HEK293 (cell line): Measurements from ENCODE around the gene ZNF613.

Source experiments
- CTCF ChIP-seq: fragments of 450-650 bp; formaldehyde crosslinking; IDR thresholded peaks from 2 replicates; pipeline ENCODE4 v1.5.1; 2016; ENCODE audit warnings: missing biosample characterization, missing genetic modification characterization
- TCF7L2 ChIP-seq: IDR thresholded peaks from 2 replicates; pipeline ENCODE4 v1.6.1; 2011; ENCODE audit warnings: low read depth, mild to moderate bottlenecking, inconsistent platforms, low read length, moderate library complexity, borderline replicate concordance
- TRIM28 ChIP-seq: IDR thresholded peaks from 2 replicates; pipeline ENCODE4 v1.6.1; 2011; ENCODE audit warnings: low read length, control low read depth, borderline replicate concordance
- YY1 ChIP-seq: fragments of 450-650 bp; formaldehyde crosslinking; IDR thresholded peaks from 2 replicates; pipeline ENCODE4 v1.5.1; 2018; ENCODE audit warnings: missing biosample characterization, missing genetic modification characterization
- ZNF239 ChIP-seq: fragments of 450-650 bp; formaldehyde crosslinking; IDR thresholded peaks from 2 replicates; pipeline ENCODE4 v1.5.1; 2016; ENCODE audit warnings: missing biosample characterization, missing genetic modification characterization
- ZNF24 ChIP-seq: fragments of 450-650 bp; formaldehyde crosslinking; IDR thresholded peaks from 2 replicates; pipeline ENCODE4 v1.5.1; 2016; ENCODE audit warnings: missing biosample characterization, missing genetic modification characterization
- ZNF394 ChIP-seq: fragments of 450-650 bp; formaldehyde crosslinking; IDR thresholded peaks from 2 replicates; pipeline ENCODE4 v1.5.1; 2016; ENCODE audit warnings: missing biosample characterization, missing genetic modification characterization, mild to moderate bottlenecking, moderate library complexity, borderline replicate concordance
- ZNF518A ChIP-seq: fragments of 450-650 bp; formaldehyde crosslinking; conservative IDR thresholded peaks from 2 replicates; pipeline ENCODE4 v1.5.1; 2016; ENCODE audit warnings: low read depth, missing biosample characterization, missing genetic modification characterization
- ZNF639 ChIP-seq: fragments of 450-650 bp; formaldehyde crosslinking; IDR thresholded peaks from 2 replicates; pipeline ENCODE4 v1.5.1; 2016; ENCODE audit warnings: missing biosample characterization, missing genetic modification characterization
- TF ChIP-seq, protein P1 (sequence below): sonication (generic); formaldehyde crosslinking; IDR thresholded peaks from 2 replicates; pipeline ENCODE4 v1.8.1; 2022; ENCODE audit warnings: mild to moderate bottlenecking, moderate library complexity, missing genetic modification reagents
- TF ChIP-seq, protein P2 (sequence below): fragments of 450-650 bp; formaldehyde crosslinking; IDR thresholded peaks from 2 replicates; pipeline ENCODE4 v1.5.1; 2016; ENCODE audit warnings: missing biosample characterization, missing genetic modification characterization

GRCh38 chr19:51959791-51960190, 32.5 kb downstream of the ZNF613 start:
- TF ChIP-seq ZNF639 (tag by site-specific recombination) (no peak), ZNF394 (tag by site-specific recombination) (no peak), ZNF239 (tag by site-specific recombination) (no peak), YY1 (tag by site-specific recombination) (no peak), TRIM28 (no peak), ZNF24 (tag by site-specific recombination) (no peak), CTCF (tag by site-specific recombination) (no peak), ZNF518A (tag by site-specific recombination) (no peak), TCF7L2 (no peak)
- TF ChIP-seq, protein P1, sequence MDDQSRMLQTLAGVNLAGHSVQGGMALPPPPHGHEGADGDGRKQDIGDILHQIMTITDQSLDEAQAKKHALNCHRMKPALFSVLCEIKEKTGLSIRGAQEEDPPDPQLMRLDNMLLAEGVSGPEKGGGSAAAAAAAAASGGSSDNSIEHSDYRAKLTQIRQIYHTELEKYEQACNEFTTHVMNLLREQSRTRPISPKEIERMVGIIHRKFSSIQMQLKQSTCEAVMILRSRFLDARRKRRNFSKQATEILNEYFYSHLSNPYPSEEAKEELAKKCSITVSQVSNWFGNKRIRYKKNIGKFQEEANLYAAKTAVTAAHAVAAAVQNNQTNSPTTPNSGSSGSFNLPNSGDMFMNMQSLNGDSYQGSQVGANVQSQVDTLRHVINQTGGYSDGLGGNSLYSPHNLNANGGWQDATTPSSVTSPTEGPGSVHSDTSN (CRISPR knock-in tag), result no peak
- TF ChIP-seq, protein P2, sequence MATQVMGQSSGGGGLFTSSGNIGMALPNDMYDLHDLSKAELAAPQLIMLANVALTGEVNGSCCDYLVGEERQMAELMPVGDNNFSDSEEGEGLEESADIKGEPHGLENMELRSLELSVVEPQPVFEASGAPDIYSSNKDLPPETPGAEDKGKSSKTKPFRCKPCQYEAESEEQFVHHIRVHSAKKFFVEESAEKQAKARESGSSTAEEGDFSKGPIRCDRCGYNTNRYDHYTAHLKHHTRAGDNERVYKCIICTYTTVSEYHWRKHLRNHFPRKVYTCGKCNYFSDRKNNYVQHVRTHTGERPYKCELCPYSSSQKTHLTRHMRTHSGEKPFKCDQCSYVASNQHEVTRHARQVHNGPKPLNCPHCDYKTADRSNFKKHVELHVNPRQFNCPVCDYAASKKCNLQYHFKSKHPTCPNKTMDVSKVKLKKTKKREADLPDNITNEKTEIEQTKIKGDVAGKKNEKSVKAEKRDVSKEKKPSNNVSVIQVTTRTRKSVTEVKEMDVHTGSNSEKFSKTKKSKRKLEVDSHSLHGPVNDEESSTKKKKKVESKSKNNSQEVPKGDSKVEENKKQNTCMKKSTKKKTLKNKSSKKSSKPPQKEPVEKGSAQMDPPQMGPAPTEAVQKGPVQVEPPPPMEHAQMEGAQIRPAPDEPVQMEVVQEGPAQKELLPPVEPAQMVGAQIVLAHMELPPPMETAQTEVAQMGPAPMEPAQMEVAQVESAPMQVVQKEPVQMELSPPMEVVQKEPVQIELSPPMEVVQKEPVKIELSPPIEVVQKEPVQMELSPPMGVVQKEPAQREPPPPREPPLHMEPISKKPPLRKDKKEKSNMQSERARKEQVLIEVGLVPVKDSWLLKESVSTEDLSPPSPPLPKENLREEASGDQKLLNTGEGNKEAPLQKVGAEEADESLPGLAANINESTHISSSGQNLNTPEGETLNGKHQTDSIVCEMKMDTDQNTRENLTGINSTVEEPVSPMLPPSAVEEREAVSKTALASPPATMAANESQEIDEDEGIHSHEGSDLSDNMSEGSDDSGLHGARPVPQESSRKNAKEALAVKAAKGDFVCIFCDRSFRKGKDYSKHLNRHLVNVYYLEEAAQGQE (tag by site-specific recombination), result no peak
